Stimulated activated CD8-positive, alpha-beta memory T cell treated with anti-CD3 and anti-CD28 coated beads, Interleukin-4, amount 100 ng/mL, for 1 hour (primary cell): Measurements from ENCODE around the gene ERICH6B.

ENCODE experiments used
- DNase-seq, 2 donors: peaks; one replicate each; pipeline ENCODE4 v3.0.0-alpha.2; 2020; ENCODE audit warnings: low read depth in 2 of 2, low spot score in 1 of 2

ERICH6B gene

DNA sequence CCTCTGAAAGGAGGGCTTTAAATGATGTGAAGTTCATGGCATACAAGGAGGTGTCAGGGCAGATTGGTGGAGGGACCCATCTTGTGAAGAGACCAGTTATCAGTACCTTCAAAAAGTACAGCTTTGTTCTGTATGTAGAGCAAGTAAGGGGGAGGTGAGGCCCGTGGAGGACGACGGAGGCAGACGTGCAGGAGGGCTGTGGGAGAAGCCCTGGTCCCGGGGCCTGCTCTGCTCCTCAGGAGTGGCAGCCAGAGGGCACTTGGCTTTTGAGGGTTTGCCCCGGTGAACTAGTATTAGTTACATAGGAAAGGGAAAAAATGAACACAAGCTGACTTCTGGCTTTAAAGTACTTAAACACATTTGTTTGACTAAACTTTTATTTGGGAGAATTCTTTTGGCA, 108.7 kb downstream of the ERICH6B start:
- no peak for DNase-seq

DNA sequence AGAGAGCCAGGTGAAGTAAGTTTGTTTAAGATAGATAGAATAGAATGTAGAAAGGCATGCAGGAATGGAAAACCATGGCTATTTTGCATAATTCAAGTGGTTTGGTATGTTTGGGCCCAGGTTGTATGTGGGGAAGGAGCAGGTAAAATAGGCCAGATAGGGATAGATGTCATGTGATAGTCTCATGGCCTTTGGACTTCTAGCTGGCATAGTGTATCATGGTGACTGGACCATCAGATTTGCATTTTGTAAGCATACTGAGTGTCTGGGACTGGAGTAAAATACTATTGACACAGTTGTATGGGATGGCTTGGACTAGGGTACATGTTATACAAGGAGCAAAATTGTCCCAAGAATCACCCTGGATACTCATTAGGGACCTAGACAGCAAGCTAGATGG, 111.9 kb downstream of the ERICH6B start:
- DNase-seq, result no peak

DNA sequence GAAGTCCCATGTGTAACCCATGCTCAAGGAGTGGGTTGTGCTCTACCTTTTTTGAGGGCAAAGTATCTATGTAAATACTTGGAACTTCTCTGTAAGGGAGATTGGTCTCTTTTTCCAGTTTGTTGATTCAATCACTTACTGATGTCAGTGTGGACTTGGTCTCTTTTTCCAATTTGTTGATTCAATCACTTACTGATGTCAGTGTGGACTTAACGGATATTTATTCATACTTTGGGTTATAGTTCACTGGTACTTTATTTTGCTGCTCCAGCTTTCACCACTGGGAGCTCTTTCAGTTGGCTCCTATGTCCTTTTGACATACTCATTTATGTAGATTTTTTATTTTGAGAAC, 114.4 kb downstream of the ERICH6B start:
- no peak for DNase-seq

DNA sequence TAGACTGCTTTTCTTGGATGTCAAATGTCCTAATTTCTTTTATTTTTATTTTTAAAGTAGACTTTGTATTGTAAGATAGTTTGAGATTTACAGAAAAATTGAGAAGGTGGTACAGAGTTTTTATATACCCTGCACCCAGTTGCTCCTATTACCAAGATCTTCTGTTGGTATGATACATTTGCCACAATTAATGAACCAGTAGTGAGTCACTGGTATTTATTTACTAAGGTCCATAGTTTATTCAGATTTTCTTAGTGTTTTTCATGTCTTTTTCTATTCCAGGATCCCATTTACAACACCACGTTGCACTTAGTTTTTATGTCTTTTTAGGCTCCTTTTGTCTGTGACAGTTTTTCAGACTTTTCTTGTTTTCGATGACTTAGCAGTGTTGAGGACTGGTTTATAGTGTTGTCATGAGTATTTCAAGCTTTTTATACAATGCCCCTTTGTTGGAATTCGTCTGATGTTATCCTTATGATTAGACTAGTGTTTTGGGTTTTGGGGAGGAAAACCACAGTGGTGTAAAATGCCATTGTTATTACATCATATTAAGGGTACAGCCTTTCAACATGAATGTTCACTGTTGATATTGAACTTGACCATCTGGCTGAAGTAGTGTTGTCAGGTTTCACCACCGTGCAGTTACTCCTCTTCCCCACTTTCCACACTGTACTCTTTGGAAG, 114.9 kb downstream of the ERICH6B start:
- DNase-seq, result no peak

DNA sequence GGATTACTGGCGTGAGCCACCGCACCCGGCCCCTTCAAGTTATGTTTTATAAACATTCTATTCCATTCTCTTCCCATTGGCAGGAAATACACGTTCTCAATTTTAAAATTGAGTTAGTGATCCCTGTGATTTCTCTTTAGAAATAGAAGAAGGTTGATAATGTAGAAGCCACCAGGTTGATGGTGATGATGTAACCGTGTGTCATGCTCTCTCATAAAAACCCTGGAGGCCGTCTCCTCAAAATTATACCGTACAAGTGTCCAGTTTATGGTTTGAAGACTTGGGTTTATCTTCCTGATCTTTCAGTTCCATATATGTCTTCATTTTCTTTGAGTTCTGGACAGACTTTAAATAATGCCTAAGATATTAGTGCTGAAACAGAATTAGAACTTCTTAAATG, 118.6 kb downstream of the ERICH6B start:
- no peak for DNase-seq

DNA sequence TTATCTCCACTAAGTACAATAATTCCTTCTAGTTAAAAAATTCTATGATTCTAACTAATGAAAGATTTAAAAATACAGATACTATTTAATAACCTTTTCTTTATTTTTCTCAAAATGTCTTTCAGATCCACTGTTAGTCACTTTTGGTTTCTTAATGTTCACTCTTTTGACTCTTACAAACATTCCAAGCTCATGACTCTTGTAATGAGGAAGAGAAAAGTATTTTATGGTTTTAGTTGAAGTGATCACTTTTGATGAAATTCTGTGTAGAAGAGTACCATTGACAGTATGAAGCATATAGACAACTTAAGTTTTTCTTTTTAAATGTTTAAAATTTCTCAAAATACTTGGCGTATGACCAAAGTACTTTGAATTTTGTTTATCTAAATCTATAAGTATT, 123.0 kb downstream of the ERICH6B start:
- no peak for DNase-seq
